K562 (cell line): Measurements from ENCODE around the gene PLD3. TPM values are rescaled to one million over a fixed set of nuclear protein-coding genes. Genes with fewer than 3 reads are reported as not detected.

Experiments used
- ARHGAP35 ChIP-seq: fragments of 450-650 bp; IDR thresholded peaks from 2 replicates; pipeline ENCODE4 v1.6.1; 2018; ENCODE audit not compliant: partially characterized antibody
- DDX20 ChIP-seq: fragments of 450-650 bp; IDR thresholded peaks from 2 replicates; pipeline ENCODE4 v1.6.1; 2016; ENCODE audit warnings: missing genetic modification characterization, low read depth, mild to moderate bottlenecking, missing compliant biosample characterization, moderate library complexity
- FIP1L1 ChIP-seq: fragments of 200-400 bp; formaldehyde crosslinking; IDR thresholded peaks from 2 replicates; pipeline ENCODE4 v1.6.1; 2018; ENCODE audit warnings: mild to moderate bottlenecking, low read depth, low read length; ENCODE audit not compliant: poor library complexity, severe bottlenecking
- FOXA3 ChIP-seq, 2 experiments: fragments of 450-650 bp in 1 of 2; sonication (generic) in 1 of 2; formaldehyde crosslinking; IDR thresholded peaks in 1 of 2; conservative IDR thresholded peaks in 1 of 2; 2 replicates each; pipeline versions ENCODE4 v1.4.0 to v1.8.0; 2020 to 2022; ENCODE audit warnings: mild to moderate bottlenecking in 2 of 2, missing genetic modification reagents in 1 of 2
- HNRNPH1 ChIP-seq: fragments of 200-400 bp; formaldehyde crosslinking; optimal IDR thresholded peaks from 2 replicates; pipeline ENCODE3; 2017; ENCODE audit warnings: low read depth, mild to moderate bottlenecking, low read length, moderate library complexity
- MCM7 ChIP-seq, 2 experiments: fragments of 450-650 bp; IDR thresholded peaks; 2 replicates each; pipeline ENCODE4 v1.6.1; 2016 to 2018
- NFIX ChIP-seq: fragments of 250-450 bp; sonication (Bioruptor Pico); IDR thresholded peaks from 2 replicates; pipeline ENCODE4 v1.4.0; 2020; ENCODE audit warnings: low read depth, mild to moderate bottlenecking, moderate library complexity
- PHF20 ChIP-seq: fragments of 450-650 bp; IDR thresholded peaks from 2 replicates; pipeline ENCODE4 v1.6.1; 2018; ENCODE audit not compliant: partially characterized antibody
- POLR3A ChIP-seq: IDR thresholded peaks from 2 replicates; pipeline ENCODE4 v1.6.1; 2011; ENCODE audit warnings: borderline replicate concordance, mild to moderate bottlenecking, moderate library complexity; ENCODE audit not compliant: insufficient read length, insufficient read depth; ENCODE audit errors: extremely low read depth
- PRPF4 ChIP-seq: fragments of 200-400 bp; formaldehyde crosslinking; IDR thresholded peaks from one replicate; pipeline ENCODE4 v1.6.1; 2017; ENCODE audit warnings: low read length, low read depth, mild to moderate bottlenecking; ENCODE audit not compliant: insufficient read depth, poor library complexity, severe bottlenecking
- SMC3 ChIP-seq: conservative IDR thresholded peaks from 2 replicates; pipeline ENCODE4 v1.6.1; 2011; ENCODE audit warnings: low read depth, low read length, improper control_type of control experiment; ENCODE audit not compliant: insufficient read depth
- SRSF3 ChIP-seq: fragments of 200-400 bp; formaldehyde crosslinking; IDR thresholded peaks from 2 replicates; pipeline ENCODE4 v1.6.1; 2016; ENCODE audit warnings: mild to moderate bottlenecking, low read length, moderate library complexity; ENCODE audit not compliant: insufficient read depth
- ZNF655 ChIP-seq: fragments of 250-450 bp; sonication (Bioruptor Pico); IDR thresholded peaks from 2 replicates; pipeline ENCODE4 v1.5.0; 2021
- ZZZ3 ChIP-seq: fragments of 450-650 bp; IDR thresholded peaks from 2 replicates; pipeline ENCODE4 v1.6.1; 2016; ENCODE audit warnings: antibody characterized with exemption, mild to moderate bottlenecking, moderate library complexity
- polyA plus RNA-seq, 8 experiments: library from polyadenylated mRNA; depleted of rRNA in 4 of 8; stranded (reverse) in 5 of 8; unstranded in 3 of 8; fragments of >200 nt; fragmentation: Nextera tagmentation in 2 of 8; fragmentation: Illumina TruSeq in 1 of 8; extraction: Ambion mirVana in 2 of 8; extraction: Trizol in 1 of 8; gene quantifications; 2 replicates each; pipeline versions ENCODE4 v1.2.1 to v1.2.3, GENCODE V29; 2011 to 2014; ENCODE audit warnings: inconsistent platforms in 1 of 8, missing spikeins in 1 of 8
- total RNA-seq, 7 experiments: library from RNA; depleted of rRNA in 6 of 7; stranded (reverse); fragments of >200 nt in 6 of 7; fragmentation: Illumina TruSeq in 2 of 7; extraction: Trizol in 2 of 7; gene quantifications; 2 replicates each; pipeline versions ENCODE4 v1.2.1 to v1.2.3, GENCODE V29; 2011 to 2021; ENCODE audit warnings: low replicate concordance in 1 of 7
- TF ChIP-seq, protein P1 (sequence below): fragments of 450-650 bp; IDR thresholded peaks from 2 replicates; pipeline ENCODE4 v1.7.1; 2018; ENCODE audit warnings: mild to moderate bottlenecking, low read depth; ENCODE audit not compliant: partially characterized antibody
- TF ChIP-seq, protein P2 (sequence below): fragments of 450-650 bp; IDR thresholded peaks from 2 replicates; pipeline ENCODE4 v1.6.1; 2016
- TF ChIP-seq, protein P3 (sequence below): sonication (generic); formaldehyde crosslinking; IDR thresholded peaks from 2 replicates; pipeline ENCODE4 v1.4.0; 2020; ENCODE audit warnings: mild to moderate bottlenecking, missing genetic modification reagents
- TF ChIP-seq, protein P4 (sequence below): fragments of 450-650 bp; formaldehyde crosslinking; IDR thresholded peaks from 2 replicates; pipeline ENCODE4 v1.4.0; 2020; ENCODE audit warnings: mild to moderate bottlenecking, moderate library complexity

PLD3 gene
- total and polyA plus RNA-seq, 9 of the 15 experiments (the other 6 are each of a cell fraction or from before 2014, with no cell fraction given): 2.3 to 128 (median 72.7) TPM

GRCh38 chr19:40370997-40371801 lies 22.7 kb downstream of the PLD3 start (continued):
- TF ChIP-seq POLR3A: no peak
- TF ChIP-seq FIP1L1: no peak
- no peak for TF ChIP-seq DDX20 (tag)
- TF ChIP-seq FOXA3 (CRISPR knock-in tag; conservative IDR thresholded peaks at IDR 0.05 in 1 of 2, IDR thresholded peaks at IDR 0.05 in 1 of 2): no peak
- TF ChIP-seq HNRNPH1: no peak
- TF ChIP-seq, protein P1, sequence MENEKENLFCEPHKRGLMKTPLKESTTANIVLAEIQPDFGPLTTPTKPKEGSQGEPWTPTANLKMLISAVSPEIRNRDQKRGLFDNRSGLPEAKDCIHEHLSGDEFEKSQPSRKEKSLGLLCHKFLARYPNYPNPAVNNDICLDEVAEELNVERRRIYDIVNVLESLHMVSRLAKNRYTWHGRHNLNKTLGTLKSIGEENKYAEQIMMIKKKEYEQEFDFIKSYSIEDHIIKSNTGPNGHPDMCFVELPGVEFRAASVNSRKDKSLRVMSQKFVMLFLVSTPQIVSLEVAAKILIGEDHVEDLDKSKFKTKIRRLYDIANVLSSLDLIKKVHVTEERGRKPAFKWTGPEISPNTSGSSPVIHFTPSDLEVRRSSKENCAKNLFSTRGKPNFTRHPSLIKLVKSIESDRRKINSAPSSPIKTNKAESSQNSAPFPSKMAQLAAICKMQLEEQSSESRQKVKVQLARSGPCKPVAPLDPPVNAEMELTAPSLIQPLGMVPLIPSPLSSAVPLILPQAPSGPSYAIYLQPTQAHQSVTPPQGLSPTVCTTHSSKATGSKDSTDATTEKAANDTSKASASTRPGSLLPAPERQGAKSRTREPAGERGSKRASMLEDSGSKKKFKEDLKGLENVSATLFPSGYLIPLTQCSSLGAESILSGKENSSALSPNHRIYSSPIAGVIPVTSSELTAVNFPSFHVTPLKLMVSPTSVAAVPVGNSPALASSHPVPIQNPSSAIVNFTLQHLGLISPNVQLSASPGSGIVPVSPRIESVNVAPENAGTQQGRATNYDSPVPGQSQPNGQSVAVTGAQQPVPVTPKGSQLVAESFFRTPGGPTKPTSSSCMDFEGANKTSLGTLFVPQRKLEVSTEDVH: no peak
- no peak for TF ChIP-seq SRSF3
- TF ChIP-seq ZZZ3: no peak
- TF ChIP-seq, protein P2, sequence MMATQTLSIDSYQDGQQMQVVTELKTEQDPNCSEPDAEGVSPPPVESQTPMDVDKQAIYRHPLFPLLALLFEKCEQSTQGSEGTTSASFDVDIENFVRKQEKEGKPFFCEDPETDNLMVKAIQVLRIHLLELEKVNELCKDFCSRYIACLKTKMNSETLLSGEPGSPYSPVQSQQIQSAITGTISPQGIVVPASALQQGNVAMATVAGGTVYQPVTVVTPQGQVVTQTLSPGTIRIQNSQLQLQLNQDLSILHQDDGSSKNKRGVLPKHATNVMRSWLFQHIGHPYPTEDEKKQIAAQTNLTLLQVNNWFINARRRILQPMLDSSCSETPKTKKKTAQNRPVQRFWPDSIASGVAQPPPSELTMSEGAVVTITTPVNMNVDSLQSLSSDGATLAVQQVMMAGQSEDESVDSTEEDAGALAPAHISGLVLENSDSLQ: no peak; the same call in 1 of the 2 replicates
- TF ChIP-seq, protein P3, sequence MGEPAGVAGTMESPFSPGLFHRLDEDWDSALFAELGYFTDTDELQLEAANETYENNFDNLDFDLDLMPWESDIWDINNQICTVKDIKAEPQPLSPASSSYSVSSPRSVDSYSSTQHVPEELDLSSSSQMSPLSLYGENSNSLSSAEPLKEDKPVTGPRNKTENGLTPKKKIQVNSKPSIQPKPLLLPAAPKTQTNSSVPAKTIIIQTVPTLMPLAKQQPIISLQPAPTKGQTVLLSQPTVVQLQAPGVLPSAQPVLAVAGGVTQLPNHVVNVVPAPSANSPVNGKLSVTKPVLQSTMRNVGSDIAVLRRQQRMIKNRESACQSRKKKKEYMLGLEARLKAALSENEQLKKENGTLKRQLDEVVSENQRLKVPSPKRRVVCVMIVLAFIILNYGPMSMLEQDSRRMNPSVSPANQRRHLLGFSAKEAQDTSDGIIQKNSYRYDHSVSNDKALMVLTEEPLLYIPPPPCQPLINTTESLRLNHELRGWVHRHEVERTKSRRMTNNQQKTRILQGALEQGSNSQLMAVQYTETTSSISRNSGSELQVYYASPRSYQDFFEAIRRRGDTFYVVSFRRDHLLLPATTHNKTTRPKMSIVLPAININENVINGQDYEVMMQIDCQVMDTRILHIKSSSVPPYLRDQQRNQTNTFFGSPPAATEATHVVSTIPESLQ (CRISPR knock-in tag): no peak
- TF ChIP-seq PRPF4: no peak
- no peak for TF ChIP-seq PHF20
- no peak for TF ChIP-seq ZNF655 (CRISPR knock-in tag)
- TF ChIP-seq, protein P4, sequence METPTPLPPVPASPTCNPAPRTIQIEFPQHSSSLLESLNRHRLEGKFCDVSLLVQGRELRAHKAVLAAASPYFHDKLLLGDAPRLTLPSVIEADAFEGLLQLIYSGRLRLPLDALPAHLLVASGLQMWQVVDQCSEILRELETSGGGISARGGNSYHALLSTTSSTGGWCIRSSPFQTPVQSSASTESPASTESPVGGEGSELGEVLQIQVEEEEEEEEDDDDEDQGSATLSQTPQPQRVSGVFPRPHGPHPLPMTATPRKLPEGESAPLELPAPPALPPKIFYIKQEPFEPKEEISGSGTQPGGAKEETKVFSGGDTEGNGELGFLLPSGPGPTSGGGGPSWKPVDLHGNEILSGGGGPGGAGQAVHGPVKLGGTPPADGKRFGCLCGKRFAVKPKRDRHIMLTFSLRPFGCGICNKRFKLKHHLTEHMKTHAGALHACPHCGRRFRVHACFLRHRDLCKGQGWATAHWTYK (CRISPR knock-in tag): no peak
- TF ChIP-seq MCM7 (IDR thresholded peaks at IDR 0.05): no peak
- no peak for TF ChIP-seq ARHGAP35
- no peak for TF ChIP-seq NFIX (CRISPR knock-in tag)
- no peak for TF ChIP-seq SMC3
